ENCODE measurements around the gene GFER.

Gene GFER

GRCh38 chr16:1989209-1990100 lies 5.5 kb downstream of the GFER start, which contains the start of gene SYNGR3:
SYNGR3 (plus strand) TSS chr16:1989970; CDS start chr16:1990103, 133 bp downstream.
- no peak for DNase-seq
- Mint-ChIP-seq H3K9me3 (peaks cover 2% of the 10 kb centered on the region), H3K36me3 (ENCODE audit: low read depth) (peaks cover 25% of the 10 kb centered on the region), H3K27ac (peak within 1 kb of the TSS; percentile 53), H3K27me3 (peaks cover 29% of the 10 kb centered on the region), H3K4me3 (peak within 1 kb of the TSS; percentile 63), H3K4me1 (ENCODE audit: low read depth) (peaks cover 38% of the 10 kb centered on the region)

DNA sequence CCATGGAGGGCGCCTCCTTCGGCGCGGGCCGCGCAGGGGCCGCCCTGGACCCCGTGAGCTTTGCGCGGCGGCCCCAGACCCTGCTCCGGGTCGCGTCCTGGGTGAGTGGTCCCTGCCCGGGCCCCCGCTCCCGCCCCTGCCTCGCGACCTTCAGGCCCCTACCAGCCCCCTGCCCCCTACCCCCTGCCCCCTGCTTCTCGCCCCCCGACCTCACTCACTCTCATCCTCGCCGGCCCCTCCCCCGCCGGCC lies 6.0 kb downstream of the GFER start:
- H3K4me1 Mint-ChIP-seq (ENCODE audit: low read depth) = peaks cover 33% of the 10 kb centered on the region
- H3K9me3 Mint-ChIP-seq = peaks cover 2% of the 10 kb centered on the region
- no peak overlapping the region for H3K4me3 Mint-ChIP-seq
- DNase-seq = no peak
- H3K36me3 Mint-ChIP-seq (ENCODE audit: low read depth) = peaks cover 21% of the 10 kb centered on the region
- no peak overlapping the region for H3K27ac Mint-ChIP-seq
- H3K27me3 Mint-ChIP-seq = peaks cover 29% of the 10 kb centered on the region

GRCh38 chr16:1990351-1991134 lies 6.5 kb downstream of the GFER start:
- peak overlapping the region; percentile 76 for H3K27ac Mint-ChIP-seq
- H3K36me3 Mint-ChIP-seq (ENCODE audit: low read depth) = peaks cover 21% of the 10 kb centered on the region
- H3K27me3 Mint-ChIP-seq = peaks cover 29% of the 10 kb centered on the region
- peaks cover 2% of the 10 kb centered on the region for H3K9me3 Mint-ChIP-seq
- DNase-seq = peak; percentile 57
- peak overlapping the region; percentile 63 for H3K4me3 Mint-ChIP-seq
- H3K4me1 Mint-ChIP-seq (ENCODE audit: low read depth) = peaks cover 27% of the 10 kb centered on the region

GRCh38 chr16:1991135-1991551 lies 7.2 kb downstream of the GFER start:
- peaks cover 18% of the 10 kb centered on the region for H3K36me3 Mint-ChIP-seq (ENCODE audit: low read depth)

DNA sequence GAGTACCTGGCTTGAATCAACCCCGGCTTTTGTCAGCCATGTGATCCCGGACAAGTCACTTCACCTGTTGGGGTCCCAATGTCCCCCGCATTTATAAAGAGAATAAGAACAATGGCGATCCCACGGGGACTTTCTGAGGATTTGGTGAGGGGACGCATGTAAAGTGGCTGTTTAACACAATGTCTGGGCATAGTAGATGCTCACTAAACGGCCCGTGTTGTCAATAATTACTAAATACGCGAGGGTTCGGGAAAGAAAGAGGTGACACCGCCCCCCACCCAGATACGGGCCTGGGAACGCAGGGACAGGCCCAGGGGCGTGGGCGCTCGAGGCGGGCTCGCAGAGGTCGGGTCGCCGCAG lies 7.6 kb downstream of the GFER start:
- Mint-ChIP-seq H3K27me3 (peaks cover 29% of the 10 kb centered on the region), H3K9me3 (peaks cover 2% of the 10 kb centered on the region), H3K4me3 (peak overlapping the region; percentile 63), H3K4me1 (ENCODE audit: low read depth) (peaks cover 30% of the 10 kb centered on the region), H3K36me3 (ENCODE audit: low read depth) (peaks cover 18% of the 10 kb centered on the region), H3K27ac (peak overlapping the region; percentile 76)
- no peak for DNase-seq

More at GRCh38 chr16:1991135-1991551, 7.2 kb downstream of the GFER start:
- Mint-ChIP-seq H3K4me3 (peak overlapping the region; percentile 63), H3K4me1 (ENCODE audit: low read depth) (peaks cover 27% of the 10 kb centered on the region), H3K27me3 (peaks cover 29% of the 10 kb centered on the region), H3K27ac (peak overlapping the region; percentile 76), H3K9me3 (peaks cover 2% of the 10 kb centered on the region)
- DNase-seq = peak; percentile 65

DNA sequence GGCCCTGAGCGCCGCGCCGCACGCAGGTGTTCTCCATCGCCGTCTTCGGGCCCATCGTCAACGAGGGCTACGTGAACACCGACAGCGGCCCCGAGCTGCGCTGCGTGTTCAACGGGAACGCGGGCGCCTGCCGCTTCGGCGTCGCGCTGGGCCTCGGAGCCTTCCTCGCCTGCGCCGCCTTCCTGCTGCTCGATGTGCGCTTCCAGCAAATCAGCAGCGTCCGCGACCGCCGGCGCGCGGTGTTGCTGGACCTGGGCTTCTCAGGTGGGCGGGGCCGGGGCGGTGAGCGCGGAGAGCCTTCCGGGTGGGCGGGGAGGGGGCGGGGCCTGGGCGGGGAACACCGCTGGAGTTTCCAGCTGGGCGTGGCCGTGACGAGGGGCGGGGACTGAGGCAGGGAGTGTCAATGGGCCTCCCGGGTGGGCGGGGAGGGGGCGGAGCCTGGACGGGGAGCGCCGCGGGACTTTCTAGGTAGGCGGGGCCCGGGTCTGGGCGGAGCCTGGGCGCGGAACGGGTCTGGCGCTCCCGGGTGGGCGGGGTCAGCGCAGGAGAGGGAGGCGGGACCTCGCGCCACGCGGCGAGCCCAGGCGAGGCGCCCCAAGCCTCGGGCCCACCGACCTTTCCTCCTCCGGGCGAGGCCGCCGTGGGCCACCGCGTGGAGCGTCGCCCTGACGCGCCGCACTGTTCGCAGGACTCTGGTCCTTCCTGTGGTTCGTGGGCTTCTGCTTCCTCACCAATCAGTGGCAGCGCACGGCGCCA lies 8.1 kb downstream of the GFER start:
- peak; percentile 98 for DNase-seq
- H3K27me3 Mint-ChIP-seq = peaks cover 29% of the 10 kb centered on the region
- peak overlapping the region; percentile 33 for H3K4me3 Mint-ChIP-seq
- peaks cover 33% of the 10 kb centered on the region for H3K4me1 Mint-ChIP-seq (ENCODE audit: low read depth)
- peaks cover 2% of the 10 kb centered on the region for H3K9me3 Mint-ChIP-seq
- peaks cover 18% of the 10 kb centered on the region for H3K36me3 Mint-ChIP-seq (ENCODE audit: low read depth)
- peak overlapping the region; percentile 22 for H3K27ac Mint-ChIP-seq

DNA sequence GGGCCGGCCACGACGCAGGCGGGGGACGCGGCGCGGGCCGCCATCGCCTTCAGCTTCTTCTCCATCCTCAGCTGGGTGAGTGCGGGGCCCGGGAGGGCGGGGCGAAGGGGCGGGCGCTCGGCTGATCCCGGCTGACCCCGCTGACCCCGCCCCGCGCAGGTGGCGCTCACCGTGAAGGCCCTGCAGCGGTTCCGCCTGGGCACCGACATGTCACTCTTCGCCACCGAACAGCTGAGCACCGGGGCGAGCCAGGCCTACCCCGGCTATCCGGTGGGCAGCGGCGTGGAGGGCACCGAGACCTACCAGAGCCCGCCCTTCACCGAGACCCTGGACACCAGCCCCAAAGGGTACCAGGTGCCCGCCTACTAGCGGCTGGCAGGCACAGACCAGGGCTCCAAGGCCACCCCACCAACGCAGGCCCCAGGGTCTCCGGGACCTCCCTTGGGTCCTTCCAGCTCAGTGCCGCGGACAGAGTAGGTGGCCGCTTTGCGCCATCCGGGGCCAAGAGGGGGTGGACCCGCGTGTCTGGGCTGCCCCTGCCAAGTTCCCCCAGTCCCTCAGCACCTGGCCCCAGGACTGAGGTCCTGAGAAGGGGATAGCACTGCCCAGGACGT lies 8.8 kb downstream of the GFER start:
- no peak overlapping the region for H3K4me3 Mint-ChIP-seq
- peaks cover 2% of the 10 kb centered on the region for H3K9me3 Mint-ChIP-seq
- peaks cover 25% of the 10 kb centered on the region for H3K36me3 Mint-ChIP-seq (ENCODE audit: low read depth)
- H3K4me1 Mint-ChIP-seq (ENCODE audit: low read depth) = peaks cover 36% of the 10 kb centered on the region
- H3K27ac Mint-ChIP-seq = no peak overlapping the region
- DNase-seq = no peak
- H3K27me3 Mint-ChIP-seq = peaks cover 28% of the 10 kb centered on the region

- H3K27ac Mint-ChIP-seq = peak overlapping the region; percentile 51
- peaks cover 21% of the 10 kb centered on the region for H3K27me3 Mint-ChIP-seq
- H3K9me3 Mint-ChIP-seq = peaks cover 2% of the 10 kb centered on the region
- DNase-seq = no peak
- peaks cover 34% of the 10 kb centered on the region for H3K36me3 Mint-ChIP-seq (ENCODE audit: low read depth)
- H3K4me3 Mint-ChIP-seq = no peak overlapping the region
- peaks cover 37% of the 10 kb centered on the region for H3K4me1 Mint-ChIP-seq (ENCODE audit: low read depth)
Measured at GRCh38 chr16:1993731-1994131, 9.7 kb downstream of the GFER start.

DNA sequence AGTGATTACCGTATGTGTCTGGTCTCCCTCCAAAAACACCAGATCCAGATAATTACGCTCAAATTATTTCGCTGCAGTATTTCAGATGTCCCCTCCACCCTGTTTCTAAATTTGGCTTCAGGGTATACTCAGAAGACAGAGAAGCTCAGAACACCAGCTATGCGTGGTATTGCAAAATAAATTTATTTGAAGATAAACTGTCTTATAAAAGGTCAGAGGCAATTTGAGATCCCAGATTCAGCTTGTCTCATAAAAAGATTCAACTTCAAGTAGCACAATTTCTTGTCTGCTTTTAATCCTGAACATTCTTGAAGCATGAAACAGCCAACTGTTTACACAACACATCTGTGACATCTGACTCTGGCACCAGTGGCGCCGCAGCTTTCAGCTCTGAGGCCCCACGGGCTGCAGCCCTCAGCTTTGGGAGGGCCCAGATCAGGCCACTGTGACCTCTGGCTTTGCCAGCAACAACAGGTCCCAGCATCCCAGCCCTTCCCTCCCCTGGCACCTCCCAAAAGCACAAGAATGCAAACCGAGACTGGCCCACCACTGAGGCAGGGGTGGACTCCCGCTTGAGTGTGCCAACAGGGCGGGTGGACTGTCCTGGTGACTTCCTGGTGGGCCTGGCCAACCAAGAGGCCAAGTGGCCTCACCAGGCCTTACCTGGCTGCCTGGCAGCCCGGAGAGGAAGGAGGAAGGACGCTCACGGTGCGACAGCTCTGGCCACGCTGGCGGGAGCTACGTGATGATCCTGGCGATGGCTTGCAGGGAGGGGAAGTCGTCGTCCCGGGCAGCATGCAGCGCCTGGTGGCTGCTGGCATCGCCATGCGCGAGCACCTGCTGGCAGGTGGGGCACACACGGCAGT lies 13.7 kb downstream of the GFER start:
- no peak for DNase-seq
- Mint-ChIP-seq H3K36me3 (ENCODE audit: low read depth) (peaks cover 70% of the 10 kb centered on the region), H3K4me3 (no peak overlapping the region), H3K9me3 (peaks cover 2% of the 10 kb centered on the region), H3K4me1 (ENCODE audit: low read depth) (peaks cover 21% of the 10 kb centered on the region), H3K27ac (peak overlapping the region; percentile 63), H3K27me3 (no peaks in the 10 kb centered on the region)

DNA sequence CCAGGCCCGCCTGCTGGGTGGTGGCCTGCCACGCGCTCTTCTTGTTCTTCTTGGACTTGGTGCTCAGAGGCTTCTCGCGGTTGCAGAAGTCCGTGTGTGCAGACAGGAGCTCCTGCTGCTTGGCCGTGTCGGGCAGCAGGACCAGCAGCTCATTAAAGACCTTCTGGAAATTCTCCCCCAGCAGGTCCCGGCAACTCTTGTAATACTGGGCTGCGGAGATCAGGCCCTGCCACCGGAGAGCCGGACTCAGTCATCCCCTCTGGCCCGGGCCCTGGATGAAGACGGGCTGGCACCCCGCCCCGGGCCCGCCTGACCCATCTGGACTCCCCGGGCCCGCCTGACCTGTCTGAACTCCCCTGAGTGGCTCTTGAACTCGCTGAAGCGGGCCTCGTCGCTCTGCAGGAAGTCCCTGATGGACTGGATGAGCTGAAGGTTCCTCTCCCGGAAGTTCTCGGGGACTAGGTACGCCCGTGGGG lies 14.4 kb downstream of the GFER start:
- H3K4me3 Mint-ChIP-seq = no peak overlapping the region
- peaks cover 19% of the 10 kb centered on the region for H3K4me1 Mint-ChIP-seq (ENCODE audit: low read depth)
- no peaks in the 10 kb centered on the region for H3K27me3 Mint-ChIP-seq
- H3K36me3 Mint-ChIP-seq (ENCODE audit: low read depth) = peaks cover 74% of the 10 kb centered on the region
- no peak for DNase-seq
- peak overlapping the region; percentile 63 for H3K27ac Mint-ChIP-seq
- peaks cover under 1% of the 10 kb centered on the region for H3K9me3 Mint-ChIP-seq

DNA sequence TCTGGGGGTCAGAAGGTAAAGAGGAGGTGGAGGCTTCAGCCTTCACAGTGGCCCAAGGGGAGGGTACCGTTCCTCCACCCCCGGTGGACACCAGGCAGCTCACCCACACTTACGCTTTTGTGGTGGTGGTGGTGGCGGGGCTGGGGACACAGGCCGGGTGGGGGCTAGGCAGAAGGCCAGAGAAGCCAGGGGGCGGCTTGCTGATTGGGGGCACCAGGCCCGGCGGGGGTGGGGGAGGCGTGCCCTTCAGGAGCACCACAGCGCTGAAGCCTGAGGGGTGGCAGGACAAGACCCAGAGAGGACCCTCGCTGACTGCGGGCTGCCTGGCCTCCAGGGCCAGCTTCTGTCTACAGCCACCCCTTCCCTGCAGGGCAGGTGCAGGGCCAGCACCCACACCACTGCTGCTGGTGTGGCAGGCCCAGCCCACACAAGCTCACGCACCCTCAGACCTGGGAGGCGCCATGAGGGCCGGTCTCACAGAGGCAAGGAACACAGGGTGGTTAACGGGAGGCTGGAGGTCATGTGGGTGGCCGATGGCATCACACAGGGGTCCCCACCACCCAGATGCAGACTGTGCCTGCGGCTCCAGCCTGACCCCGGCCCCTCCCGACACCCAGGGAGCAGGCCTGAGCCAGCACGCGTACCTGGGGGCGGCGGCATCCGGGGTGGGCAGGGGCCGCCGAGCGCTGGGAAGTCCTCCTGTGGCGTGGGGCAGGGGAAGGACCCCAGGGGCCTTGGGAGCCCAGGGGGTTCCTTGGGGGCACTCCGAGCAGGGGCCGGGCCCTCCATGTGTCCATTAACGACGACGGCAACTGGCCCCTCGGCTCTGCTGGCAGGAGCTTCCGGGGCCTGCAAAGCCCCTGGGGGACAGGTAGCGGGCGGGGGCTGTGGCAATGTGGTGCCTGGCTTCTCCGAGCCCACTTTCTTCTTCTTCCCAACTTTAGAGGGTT lies 15.1 kb downstream of the GFER start:
- H3K4me3 Mint-ChIP-seq = no peak overlapping the region
- no peak overlapping the region for H3K27ac Mint-ChIP-seq
- no peaks in the 10 kb centered on the region for H3K9me3 Mint-ChIP-seq
- no peak for DNase-seq
- no peaks in the 10 kb centered on the region for H3K27me3 Mint-ChIP-seq
- H3K36me3 Mint-ChIP-seq (ENCODE audit: low read depth) = peaks cover 76% of the 10 kb centered on the region
- H3K4me1 Mint-ChIP-seq (ENCODE audit: low read depth) = peaks cover 15% of the 10 kb centered on the region

- peaks cover 83% of the 10 kb centered on the region for H3K36me3 Mint-ChIP-seq (ENCODE audit: low read depth)
- H3K27me3 Mint-ChIP-seq = no peaks in the 10 kb centered on the region
- H3K4me1 Mint-ChIP-seq (ENCODE audit: low read depth) = peaks cover 22% of the 10 kb centered on the region
- no peaks in the 10 kb centered on the region for H3K9me3 Mint-ChIP-seq
- no peak overlapping the region for H3K4me3 Mint-ChIP-seq
- DNase-seq = no peak
- H3K27ac Mint-ChIP-seq = no peak overlapping the region
Measured at GRCh38 chr16:1999866-2000514, 16.0 kb downstream of the GFER start.

Measured in activated T-cell treated with anti-CD3 and anti-CD28 coated beads, Interleukin-2, amount 50 U/mL, for 24 hours (primary cell).